Mesenchymal stem cell (in vitro differentiated cells and primary cell): Measurements from ENCODE around the gene THRAP3.
"Not testable (repeated sequence)": the region's sequence is repeated elsewhere in the genome, so short reads cannot be mapped to it uniquely, and the experiment has no call there.

Source experiments
- DNase-seq: peaks from one replicate; pipeline ENCODE4 v3.0.0-alpha.2; 2013
- H2AFZ ChIP-seq: one replicate; pipeline ENCODE4 v1.6.1; 2013; ENCODE audit warnings: low read depth, mild to moderate bottlenecking, control low read depth, inconsistent platforms, low read length, moderate library complexity
- H2AK5ac ChIP-seq: 2 replicates; pipeline ENCODE4 v1.6.1; 2013; ENCODE audit warnings: low read length, moderate library complexity, mild to moderate bottlenecking, inconsistent platforms; ENCODE audit not compliant: severe bottlenecking
- H2BK120ac ChIP-seq: one replicate; pipeline ENCODE4 v1.6.1; 2013; ENCODE audit warnings: low read depth, mild to moderate bottlenecking, inconsistent platforms, low read length, moderate library complexity
- H2BK12ac ChIP-seq, 2 experiments: one replicate each; pipeline ENCODE4 v1.6.1; 2013; ENCODE audit warnings: inconsistent platforms in 2 of 2, low read length in 2 of 2, mild to moderate bottlenecking in 2 of 2, moderate library complexity in 2 of 2, control low read depth in 1 of 2
- H2BK15ac ChIP-seq: one replicate; pipeline ENCODE4 v1.6.1; 2013; ENCODE audit warnings: mild to moderate bottlenecking, low read depth, inconsistent platforms; ENCODE audit not compliant: poor library complexity, severe bottlenecking
- H2BK5ac ChIP-seq: 2 replicates; pipeline ENCODE4 v1.6.1; 2013; ENCODE audit warnings: low read depth, mild to moderate bottlenecking, low read length, control low read depth, inconsistent platforms; ENCODE audit not compliant: poor library complexity, severe bottlenecking
- H3K14ac ChIP-seq, 2 experiments: one replicate each; pipeline ENCODE4 v1.6.1; 2013; ENCODE audit warnings: inconsistent platforms in 2 of 2, low read length in 2 of 2, control low read depth in 1 of 2, mild to moderate bottlenecking in 1 of 2, moderate library complexity in 1 of 2
- H3K18ac ChIP-seq, 2 experiments: one replicate each; pipeline ENCODE4 v1.6.1; 2013; ENCODE audit warnings: inconsistent platforms in 2 of 2, low read length in 2 of 2, control low read depth in 1 of 2, low read depth in 1 of 2, mild to moderate bottlenecking in 1 of 2
- H3K23ac ChIP-seq, 2 experiments: one replicate each; pipeline ENCODE4 v1.6.1; 2013; ENCODE audit warnings: inconsistent platforms in 2 of 2, low read length in 2 of 2, mild to moderate bottlenecking in 2 of 2, moderate library complexity in 2 of 2, control low read depth in 1 of 2
- H3K27ac ChIP-seq: 2 replicates; pipeline ENCODE4 v1.5.1; 2013; ENCODE audit warnings: mild to moderate bottlenecking, moderate library complexity, low read length, control low read depth, inconsistent platforms; ENCODE audit not compliant: poor library complexity, severe bottlenecking
- H3K27me3 ChIP-seq, 2 experiments: 2 replicates each; pipeline versions ENCODE4 v1.6.1 to v1.7.0; 2013; ENCODE audit warnings: low read length in 2 of 2, mild to moderate bottlenecking in 2 of 2, moderate library complexity in 2 of 2, control low read depth in 1 of 2, inconsistent platforms in 1 of 2; ENCODE audit not compliant: control insufficient read depth in 1 of 2, insufficient read depth in 1 of 2
- H3K36me3 ChIP-seq, 2 experiments: 2 replicates each; pipeline versions ENCODE4 v1.6.1 to v1.7.0; 2013; ENCODE audit warnings: low read length in 2 of 2, control low read depth in 1 of 2, inconsistent platforms in 1 of 2, low read depth in 1 of 2, mild to moderate bottlenecking in 1 of 2; ENCODE audit not compliant: insufficient read depth in 2 of 2, control insufficient read depth in 1 of 2
- H3K4ac ChIP-seq, 2 experiments: one replicate each; pipeline ENCODE4 v1.6.1; 2013; ENCODE audit warnings: inconsistent platforms in 2 of 2, low read length in 2 of 2, mild to moderate bottlenecking in 2 of 2, moderate library complexity in 2 of 2, control low read depth in 1 of 2, low read depth in 1 of 2
- H3K4me1 ChIP-seq: 2 replicates; pipeline ENCODE4 v1.6.1; 2013; ENCODE audit warnings: low read depth, low read length, control low read depth; ENCODE audit not compliant: control insufficient read depth, insufficient read depth
- H3K4me2 ChIP-seq: 2 replicates; pipeline ENCODE4 v1.6.1; 2013; ENCODE audit warnings: low read length, mild to moderate bottlenecking, inconsistent platforms; ENCODE audit not compliant: poor library complexity, severe bottlenecking
- H3K4me3 ChIP-seq, 2 experiments: 2 replicates each; pipeline versions ENCODE4 v1.5.1 to v1.7.0; 2013; ENCODE audit warnings: low read length in 2 of 2, mild to moderate bottlenecking in 2 of 2, control low read depth in 1 of 2, low read depth in 1 of 2; ENCODE audit not compliant: insufficient read depth in 1 of 2
- H3K79me1 ChIP-seq: replicated peaks from 2 replicates; pipeline ENCODE4 v1.6.1; 2013; ENCODE audit warnings: mild to moderate bottlenecking, control low read depth, low read length, inconsistent platforms; ENCODE audit not compliant: poor library complexity, severe bottlenecking
- H3K9ac ChIP-seq: 2 replicates; pipeline ENCODE4 v1.7.0; 2013; ENCODE audit warnings: mild to moderate bottlenecking, low read length, moderate library complexity
- H3K9me3 ChIP-seq: 2 replicates; pipeline ENCODE4 v1.7.0; 2013; ENCODE audit warnings: mild to moderate bottlenecking, low read length; ENCODE audit not compliant: control insufficient read depth
- H4K8ac ChIP-seq: one replicate; pipeline ENCODE4 v1.6.1; 2013; ENCODE audit warnings: inconsistent platforms, mild to moderate bottlenecking, low read length, moderate library complexity
- H4K91ac ChIP-seq: one replicate; pipeline ENCODE4 v1.6.1; 2013; ENCODE audit warnings: mild to moderate bottlenecking, low read length, inconsistent platforms
- WGBS: methylation state at CpG from one replicate; pipeline ENCODE4 v1.1.7; 2013; ENCODE audit warnings: mixed read lengths; 5-methylcytosine and 5-hydroxymethylcytosine counted together

The THRAP3 gene

GRCh38 chr1:36217670-36218069 is 6.6 kb upstream of the THRAP3 start:
- 89% methylated on average over 1 of the region's 2 CpGs for WGBS
- Histone ChIP-seq H3K4ac (no peak overlapping the region), H3K36me3 (no peaks in the 10 kb centered on the region), H2AFZ (no peak overlapping the region), H3K79me1 (peaks cover 2% of the 10 kb centered on the region), H3K27me3 (no peaks in the 10 kb centered on the region), H3K4me2 (no peak overlapping the region), H2BK15ac (no peak overlapping the region), H2BK5ac (no peak overlapping the region), H3K4me1 (no peaks in the 10 kb centered on the region), H3K14ac (no peak overlapping the region), H4K8ac (no peak overlapping the region), H3K23ac (no peak overlapping the region), H2AK5ac (no peak overlapping the region), H4K91ac (no peak overlapping the region), H3K4me3 (no peak overlapping the region), H3K9ac (peak overlapping the region; percentile 3), H2BK12ac (no peak overlapping the region), H3K27ac (no peak overlapping the region), H3K9me3 (no peaks in the 10 kb centered on the region), H2BK120ac (no peak overlapping the region), H3K18ac (no peak overlapping the region)
- peak; percentile 40 for DNase-seq

GRCh38 chr1:36221901-36222300 is 2.3 kb upstream of the THRAP3 start:
- not testable (repeated sequence) for H3K27ac ChIP-seq, H3K4me3 ChIP-seq, H4K91ac ChIP-seq, H3K14ac ChIP-seq, H3K36me3 ChIP-seq, H2AK5ac ChIP-seq, H3K4me1 ChIP-seq, H2BK5ac ChIP-seq, H3K18ac ChIP-seq, H2BK15ac ChIP-seq, H4K8ac ChIP-seq, DNase-seq, H3K23ac ChIP-seq, H3K9ac ChIP-seq, H3K4me2 ChIP-seq, H3K4ac ChIP-seq, H3K27me3 ChIP-seq, H2AFZ ChIP-seq, H3K79me1 ChIP-seq, H2BK12ac ChIP-seq, H2BK120ac ChIP-seq, H3K9me3 ChIP-seq
- WGBS = 95% methylated on average over 5 of the region's 7 CpGs

GRCh38 chr1:36222481-36223380 is 1.5 kb upstream of the THRAP3 start:
- H3K4me2 ChIP-seq = peak overlapping the region; percentile 60
- no peak overlapping the region for H2AFZ ChIP-seq
- peak overlapping the region; percentile 98 for H3K9ac ChIP-seq
- no peak overlapping the region for H3K14ac ChIP-seq
- WGBS = 93% methylated on average over 31 of the region's 33 CpGs
- peaks cover 2% of the 10 kb centered on the region for H3K79me1 ChIP-seq
- H3K9me3 ChIP-seq = no peaks in the 10 kb centered on the region
- peaks cover 2 to 9% of the 10 kb centered on the region in 2 experiments for H3K36me3 ChIP-seq
- no peak overlapping the region for H2BK120ac ChIP-seq
- H3K4me3 ChIP-seq = peak overlapping the region in 1 of 2 experiments; percentile 85
- peak overlapping the region; percentile 97 for H3K27ac ChIP-seq
- H3K27me3 ChIP-seq = no peaks in the 10 kb centered on the region
- H4K91ac ChIP-seq = no peak overlapping the region
- H2BK15ac ChIP-seq = no peak overlapping the region
- H2AK5ac ChIP-seq = peak overlapping the region; percentile 83
- H2BK5ac ChIP-seq = no peak overlapping the region
- H3K4ac ChIP-seq = peak overlapping the region in 1 of 2 experiments; percentile 53
- no peak for DNase-seq
- H2BK12ac ChIP-seq = peak overlapping the region; percentile 75 to 87
- peaks cover 6% of the 10 kb centered on the region for H3K4me1 ChIP-seq
- no peak overlapping the region for H3K23ac ChIP-seq
- peak overlapping the region in 1 of 2 experiments; percentile 19 for H3K18ac ChIP-seq
- H4K8ac ChIP-seq = peak overlapping the region; percentile 95

- H3K36me3 ChIP-seq = peaks cover 9 to 15% of the 10 kb centered on the region in 2 experiments
- H2BK120ac ChIP-seq = peak overlapping the region; percentile 84
- peak overlapping the region in 1 of 2 experiments; percentile 28 for H2BK12ac ChIP-seq
- H2BK15ac ChIP-seq = no peak overlapping the region
- H3K4me1 ChIP-seq = peaks cover 6% of the 10 kb centered on the region
- H3K27me3 ChIP-seq = no peaks in the 10 kb centered on the region
- H3K4me2 ChIP-seq = peak overlapping the region; percentile 60
- peak overlapping the region; percentile 55 to 85 for H3K4me3 ChIP-seq
- peak overlapping the region; percentile 98 for H3K9ac ChIP-seq
- H3K79me1 ChIP-seq = peaks cover 2% of the 10 kb centered on the region
- H2BK5ac ChIP-seq = no peak overlapping the region
- peak overlapping the region; percentile 97 for H3K27ac ChIP-seq
- H3K9me3 ChIP-seq = no peaks in the 10 kb centered on the region
- peak overlapping the region; percentile 95 for H4K8ac ChIP-seq
- no peak overlapping the region for H2AK5ac ChIP-seq
- H2AFZ ChIP-seq = no peak overlapping the region
- peak; percentile 81 for DNase-seq
- peak overlapping the region; percentile 54 to 91 for H3K18ac ChIP-seq
- H3K4ac ChIP-seq = peak overlapping the region in 1 of 2 experiments; percentile 75
- WGBS = 18% methylated on average over 12 of the region's 16 CpGs
- H3K14ac ChIP-seq = peak overlapping the region in 1 of 2 experiments; percentile 36
- H4K91ac ChIP-seq = no peak overlapping the region
- H3K23ac ChIP-seq = no peak overlapping the region
Measured at GRCh38 chr1:36223381-36223995, 755 bp upstream of the THRAP3 start.
